SK-N-SH (cell line): ENCODE results near the gene NGF. TPM values are rescaled to one million over a fixed set of nuclear protein-coding genes. Genes with fewer than 3 reads are reported as not detected.
A peak's percentile ranks its signal among the peaks of the same experiment; 100 is the strongest.

Experiments
- CTCF ChIA-PET: fragments of 300-600, 350-600 bp; formaldehyde crosslinking; extraction: SDS; loops from one replicate; lab custom pipeline; 2021; lab: Yijun Ruan, JAX
- POLR2A ChIA-PET: fragments of 350-600 bp; sonication (Branson Sonifier 250); formaldehyde crosslinking; extraction: SDS; loops from one replicate; lab custom pipeline; 2020; ENCODE audit warnings: antibody characterized with exemption, inconsistent platforms; lab: Yijun Ruan, JAX
- DNase-seq: peaks from one replicate; pipeline ENCODE4 v3.0.0; 2012
- H2AFZ ChIP-seq: fragments of 200-600 bp; sonication (generic); 2 replicates; pipeline ENCODE4 v1.8.1; 2016; ENCODE audit warnings: antibody characterized with exemption, mild to moderate bottlenecking, low read depth
- H3F3A ChIP-seq: fragments of 200-600 bp; sonication (generic); replicated peaks from 2 replicates; pipeline ENCODE3; 2016; ENCODE audit warnings: antibody characterized with exemption, mild to moderate bottlenecking; ENCODE audit not compliant: insufficient read depth
- H3K27ac ChIP-seq, 2 experiments: fragments of 200-500 bp in 1 of 2; fragments of 200-600 bp in 1 of 2; sonication (Bioruptor generic) in 1 of 2; sonication (generic), shearing (Covaris generic) in 1 of 2; 2 replicates each; pipeline versions ENCODE4 v1.5.1 to v1.6.1; 2014 to 2016; ENCODE audit warnings: low read depth in 2 of 2, inconsistent platforms in 1 of 2, low read length in 1 of 2, mild to moderate bottlenecking in 1 of 2, mixed read lengths in 1 of 2
- H3K27me3 ChIP-seq: fragments of 200-600 bp; sonication (generic), shearing (Covaris generic); 2 replicates; pipeline ENCODE4 v1.6.1; 2016; ENCODE audit warnings: mixed run types; ENCODE audit not compliant: insufficient read depth
- H3K36me3 ChIP-seq, 2 experiments: fragments of 200-500 bp in 1 of 2; fragments of 200-600 bp in 1 of 2; sonication (Bioruptor generic) in 1 of 2; sonication (generic) in 1 of 2; replicated peaks in 1 of 2; 2 replicates each; pipeline versions ENCODE3 to v1.5.1; 2014 to 2016; ENCODE audit warnings: low read length in 1 of 2, mild to moderate bottlenecking in 1 of 2; ENCODE audit not compliant: insufficient read depth in 2 of 2, control insufficient read depth in 1 of 2
- H3K4me1 ChIP-seq, 2 experiments: fragments of 200-500 bp in 1 of 2; fragments of 200-600 bp in 1 of 2; sonication (Bioruptor generic) in 1 of 2; sonication (generic), shearing (Covaris generic) in 1 of 2; 2 replicates each; pipeline versions ENCODE4 v1.5.1 to v1.6.1; 2014 to 2016; ENCODE audit warnings: low read depth in 1 of 2, low read length in 1 of 2, mixed run types in 1 of 2; ENCODE audit not compliant: insufficient read depth in 2 of 2, control insufficient read depth in 1 of 2
- H3K4me2 ChIP-seq: fragments of 200-600 bp; sonication (generic), shearing (Covaris generic); 2 replicates; pipeline ENCODE4 v1.6.1; 2017; ENCODE audit warnings: mixed run types
- H3K4me3 ChIP-seq, 2 experiments: fragments of 200-500 bp in 1 of 2; fragments of 200-600 bp in 1 of 2; sonication (Bioruptor generic) in 1 of 2; sonication (generic), shearing (Covaris generic) in 1 of 2; 2 replicates each; pipeline versions ENCODE4 v1.5.1 to v1.8.1; 2014 to 2016; ENCODE audit warnings: low read depth in 2 of 2, inconsistent platforms in 1 of 2, low read length in 1 of 2, mild to moderate bottlenecking in 1 of 2, mixed read lengths in 1 of 2, moderate library complexity in 1 of 2
- H3K79me2 ChIP-seq: fragments of 200-600 bp; sonication (generic); 2 replicates; pipeline ENCODE4 v1.8.1; 2017; ENCODE audit warnings: mild to moderate bottlenecking; ENCODE audit not compliant: insufficient read depth
- H3K9ac ChIP-seq: fragments of 200-600 bp; sonication (generic); 2 replicates; pipeline ENCODE4 v1.6.1; 2017; ENCODE audit warnings: mixed run types
- H3K9me2 ChIP-seq: fragments of 200-600 bp; sonication (generic); 2 replicates; pipeline ENCODE4 v1.6.1; 2017; ENCODE audit warnings: mixed run types
- H3K9me3 ChIP-seq: fragments of 200-600 bp; sonication (generic); 2 replicates; pipeline ENCODE4 v1.6.1; 2017; ENCODE audit warnings: mixed run types, mild to moderate bottlenecking, moderate library complexity
- H4K20me1 ChIP-seq: fragments of 200-600 bp; sonication (generic); 2 replicates; pipeline ENCODE4 v1.6.1; 2017; ENCODE audit warnings: mild to moderate bottlenecking, mixed run types; ENCODE audit not compliant: insufficient read depth
- CTCF ChIP-seq: fragments of 200-600 bp; sonication (generic); IDR thresholded peaks from 2 replicates; pipeline ENCODE4 v1.6.1; 2017; ENCODE audit warnings: antibody characterized with exemption, mild to moderate bottlenecking, moderate library complexity
- ELF1 ChIP-seq: IDR thresholded peaks from 2 replicates; pipeline ENCODE4 v1.4.0; 2012
- FOSL2 ChIP-seq: IDR thresholded peaks from 2 replicates; pipeline ENCODE4 v1.4.0; 2012; ENCODE audit warnings: low read depth, mild to moderate bottlenecking, moderate library complexity, borderline replicate concordance
- FOXJ3 ChIP-seq: sonication (generic); formaldehyde crosslinking; IDR thresholded peaks from 2 replicates; pipeline ENCODE4 v1.5.1; 2020; ENCODE audit warnings: mild to moderate bottlenecking, missing genetic modification reagents
- GABPA ChIP-seq: IDR thresholded peaks from 2 replicates; pipeline ENCODE4 v1.4.0; 2012; ENCODE audit warnings: low read depth, mild to moderate bottlenecking
- GATA2 ChIP-seq: sonication (generic); formaldehyde crosslinking; IDR thresholded peaks from 2 replicates; pipeline ENCODE4 v1.5.0; 2020; ENCODE audit warnings: mild to moderate bottlenecking, missing genetic modification reagents
- JUND ChIP-seq: IDR thresholded peaks from 2 replicates; pipeline ENCODE4 v1.4.0; 2012
- MEF2A ChIP-seq: IDR thresholded peaks from 2 replicates; pipeline ENCODE4 v1.4.0; 2012; ENCODE audit warnings: low read depth, borderline replicate concordance
- NFIC ChIP-seq: IDR thresholded peaks from 2 replicates; pipeline ENCODE4 v1.4.0; 2012; ENCODE audit warnings: borderline replicate concordance
- PBX3 ChIP-seq: IDR thresholded peaks from 2 replicates; pipeline ENCODE4; 2012
- RCOR1 ChIP-seq: fragments of 150-350 bp; IDR thresholded peaks from 2 replicates; pipeline ENCODE4 v1.6.1; 2017; ENCODE audit warnings: antibody characterized with exemption, low read length
- REST ChIP-seq: IDR thresholded peaks from 2 replicates; pipeline ENCODE4 v1.6.1; 2012; ENCODE audit warnings: mild to moderate bottlenecking, low read depth, low read length, moderate library complexity
- TAF1 ChIP-seq: IDR thresholded peaks from 2 replicates; pipeline ENCODE4 v1.6.1; 2012; ENCODE audit warnings: low read depth, mild to moderate bottlenecking, low read length, moderate library complexity, borderline replicate concordance
- USF1 ChIP-seq: IDR thresholded peaks from 2 replicates; pipeline ENCODE4 v1.4.0; 2012; ENCODE audit warnings: low read depth, borderline replicate concordance
- USF2 ChIP-seq: fragments of 150-350 bp; IDR thresholded peaks from 2 replicates; pipeline ENCODE4 v1.6.1; 2017; ENCODE audit warnings: antibody characterized with exemption, low read length, low read depth, borderline replicate concordance
- WGBS: methylation state at CpG from one replicate; pipeline ENCODE4 v1.1.6; 2017; ENCODE audit warnings: low lambda C conversion rate; 5-methylcytosine and 5-hydroxymethylcytosine counted together
- polyA plus RNA-seq, 3 experiments: library from polyadenylated mRNA; depleted of rRNA; stranded (reverse); fragments of >200 nt; gene quantifications; 2 replicates each; pipeline ENCODE4 v1.2.3, GENCODE V29; 2012

NGF gene
- polyA plus RNA-seq, 1 of the 3 experiments (the other 2 are of a cell fraction), result 75.8 TPM

- 43% methylated on average over 2 of the region's 2 CpGs for WGBS
- Histone ChIP-seq H3K4me2 (peak overlapping the region; percentile 29; the same call in 1 of the 2 replicates), H2AFZ (peak overlapping the region; percentile 45), H3K36me3 (peaks cover 0 to 2% of the 10 kb centered on the region in 2 experiments), H3K27me3 (no peaks in the 10 kb centered on the region), H3K27ac (no peak overlapping the region), H3K79me2 (no peaks in the 10 kb centered on the region), H4K20me1 (no peaks in the 10 kb centered on the region), H3K4me1 (no peaks in the 10 kb centered on the region; a peak in 1 of 4 replicates), H3F3A (no peaks in the 10 kb centered on the region), H3K9ac (no peak overlapping the region), H3K9me2 (no peaks in the 10 kb centered on the region), H3K4me3 (no peak overlapping the region), H3K9me3 (no peaks in the 10 kb centered on the region)
- POLR2A ChIA-PET, result no interaction called here
- DNase-seq, result no peak
- TF ChIP-seq ELF1, result no peak
- TF ChIP-seq USF1, result no peak
- no peak for TF ChIP-seq RCOR1
- 0 out of 2 replicates have a peak, but pooled peaks have one; percentile 4 for TF ChIP-seq FOSL2
- CTCF ChIA-PET, result interaction anchor here (0.7 kb wide), 1 partner anchor 32 kb away, joined by 3 read pairs; no protein-coding TSS in a partner anchor
Observed at GRCh38 chr1:115377411-115377810, 39.4 kb upstream of the NGF start.

GRCh38 chr1:115374598-115374997 is 36.5 kb upstream of the NGF start:
- Histone ChIP-seq H3F3A (no peaks in the 10 kb centered on the region), H3K9me3 (no peaks in the 10 kb centered on the region), H3K27ac (no peak overlapping the region), H3K4me2 (no peak overlapping the region), H3K36me3 (no peaks in the 10 kb centered on the region), H3K9me2 (no peaks in the 10 kb centered on the region), H4K20me1 (no peaks in the 10 kb centered on the region), H2AFZ (no peak overlapping the region), H3K4me3 (no peak overlapping the region), H3K27me3 (no peaks in the 10 kb centered on the region), H3K9ac (no peak overlapping the region), H3K4me1 (no peaks in the 10 kb centered on the region; a peak in 1 of 4 replicates), H3K79me2 (no peaks in the 10 kb centered on the region)
- DNase-seq, result no peak
- TF ChIP-seq GABPA (no peak), JUND (no peak), REST (no peak), FOXJ3 (no peak), GATA2 (CRISPR knock-in tag) (no peak), CTCF (no peak), MEF2A (no peak), USF2 (no peak), PBX3 (no peak), NFIC (no peak), USF1 (no peak), TAF1 (no peak), ELF1 (no peak)
- ChIA-PET POLR2A (no interaction called here), CTCF (interaction anchor here (1.4 kb wide), 1 partner anchor 95 kb away, joined by 3 read pairs; no protein-coding TSS in a partner anchor)
- 93% methylated on average over 3 of the region's 3 CpGs for WGBS
